Smooth muscle cell (in vitro differentiated cells): ENCODE data around the gene RAPGEF6. TPM values are rescaled to one million over a fixed set of nuclear protein-coding genes. Genes with fewer than 3 reads are reported as not detected.
"Not testable (repeated sequence)": the region's sequence is repeated elsewhere in the genome, so short reads cannot be mapped to it uniquely, and the experiment has no call there.

Experiments used
- DNase-seq: peaks from one replicate; lab custom pipeline; 2025; ENCODE audit not compliant: unreplicated experiment; lab: John Stamatoyannopoulos, UW
- H2AFZ ChIP-seq: fragments of 200-600 bp; sonication (generic); 2 replicates; pipeline ENCODE4 v1.6.0; 2016; ENCODE audit warnings: antibody characterized with exemption, low read depth, mild to moderate bottlenecking
- H3F3A ChIP-seq: fragments of 200-600 bp; sonication (generic); 2 replicates; pipeline ENCODE4 v1.6.0; 2017; ENCODE audit warnings: antibody characterized with exemption, low read depth
- H3K27ac ChIP-seq: fragments of 200-600 bp; sonication (generic); 2 replicates; pipeline ENCODE4 v1.5.1; 2016; ENCODE audit warnings: low read depth, mild to moderate bottlenecking
- H3K27me3 ChIP-seq: fragments of 200-600 bp; sonication (generic); 2 replicates; pipeline ENCODE4 v1.6.1; 2016; ENCODE audit warnings: low read depth, mild to moderate bottlenecking
- H3K36me3 ChIP-seq: fragments of 200-600 bp; sonication (generic); 2 replicates; pipeline ENCODE4 v1.5.1; 2016; ENCODE audit warnings: low read depth
- H3K4me1 ChIP-seq: fragments of 200-600 bp; sonication (generic); 2 replicates; pipeline ENCODE4 v1.5.1; 2016; ENCODE audit warnings: low read depth
- H3K4me2 ChIP-seq: fragments of 200-600 bp; sonication (generic); 2 replicates; pipeline ENCODE4 v1.6.0; 2016; ENCODE audit warnings: mild to moderate bottlenecking
- H3K4me3 ChIP-seq: fragments of 200-600 bp; sonication (generic); 2 replicates; pipeline ENCODE4 v1.5.1; 2016; ENCODE audit warnings: mild to moderate bottlenecking
- H3K79me2 ChIP-seq: fragments of 200-600 bp; sonication (generic); 2 replicates; pipeline ENCODE4 v1.6.0; 2016; ENCODE audit warnings: low read depth, mild to moderate bottlenecking
- H3K9ac ChIP-seq: fragments of 200-600 bp; sonication (generic); 2 replicates; pipeline ENCODE4 v1.6.0; 2016; ENCODE audit warnings: low read depth
- H3K9me3 ChIP-seq: fragments of 200-600 bp; sonication (generic); replicated peaks from 2 replicates; pipeline ENCODE4 v1.5.1; 2016; ENCODE audit warnings: low read depth
- H4K20me1 ChIP-seq: fragments of 200-600 bp; sonication (generic); 2 replicates; pipeline ENCODE4 v1.6.0; 2016; ENCODE audit warnings: low read depth
- CTCF ChIP-seq: fragments of 200-600 bp; sonication (generic); IDR thresholded peaks from 2 replicates; pipeline ENCODE4 v1.5.1; 2017; ENCODE audit warnings: borderline replicate concordance, mild to moderate bottlenecking, antibody characterized with exemption; ENCODE audit not compliant: insufficient read depth, poor library complexity, severe bottlenecking
- WGBS: methylation state at CpG from one replicate; pipeline ENCODE4 v1.1.7; 2016; ENCODE audit warnings: low lambda C conversion rate; 5-methylcytosine and 5-hydroxymethylcytosine counted together
- polyA plus RNA-seq: library from polyadenylated mRNA; unstranded; fragments of >200 nt; fragmentation: Nextera tagmentation; extraction: Ambion mirVana; gene quantifications from 2 replicates; pipeline ENCODE4 v1.2.1, GENCODE V29; 2016
- total RNA-seq: library from RNA; depleted of rRNA; stranded (reverse); fragments of >200 nt; gene quantifications from 2 replicates; pipeline ENCODE4 v1.2.3, GENCODE V29; 2014

Gene RAPGEF6
- total and polyA plus RNA-seq, 2 experiments from 2014 or later = 1.9 to 13.3 TPM

- Histone ChIP-seq H3K36me3 (peaks cover 6% of the 10 kb centered on the region), H3K4me2 (no peak overlapping the region), H2AFZ (no peak overlapping the region), H3K9me3 (peaks cover 12% of the 10 kb centered on the region), H3K79me2 (no peaks in the 10 kb centered on the region), H3K4me1 (no peaks in the 10 kb centered on the region), H3K4me3 (no peak overlapping the region), H4K20me1 (no peaks in the 10 kb centered on the region), H3K9ac (no peak overlapping the region), H3K27me3 (no peaks in the 10 kb centered on the region), H3K27ac (no peak overlapping the region), H3F3A (no peaks in the 10 kb centered on the region)
- WGBS = 89% methylated on average over 2 of the region's 2 CpGs
- TF ChIP-seq CTCF = no peak
- DNase-seq = no peak
Measured at GRCh38 chr5:131406076-131406475, 229.0 kb downstream of the RAPGEF6 start.

- H3K4me2 ChIP-seq = no peak overlapping the region
Measured at GRCh38 chr5:131405674-131406073, 229.4 kb downstream of the RAPGEF6 start.

GRCh38 chr5:131400585-131400984, 234.4 kb downstream of the RAPGEF6 start:
- H2AFZ ChIP-seq = no peak overlapping the region
- no peaks in the 10 kb centered on the region for H3F3A ChIP-seq
- H3K9ac ChIP-seq = no peak overlapping the region
- no peak overlapping the region for H3K4me2 ChIP-seq
- no peaks in the 10 kb centered on the region for H3K79me2 ChIP-seq
- no peak for TF ChIP-seq CTCF
- no peaks in the 10 kb centered on the region for H4K20me1 ChIP-seq
- DNase-seq = no peak
- H3K27me3 ChIP-seq = no peaks in the 10 kb centered on the region
- peaks cover 6% of the 10 kb centered on the region for H3K36me3 ChIP-seq
- H3K9me3 ChIP-seq = peaks cover 12% of the 10 kb centered on the region
- H3K4me1 ChIP-seq = no peaks in the 10 kb centered on the region
- H3K27ac ChIP-seq = no peak overlapping the region
- H3K4me3 ChIP-seq = no peak overlapping the region
- WGBS = 89% methylated on average over 3 of the region's 3 CpGs

More at GRCh38 chr5:131405674-131406073, 229.4 kb downstream of the RAPGEF6 start:
- Histone ChIP-seq H3K27ac (no peak overlapping the region), H4K20me1 (no peaks in the 10 kb centered on the region), H3K36me3 (peaks cover 6% of the 10 kb centered on the region), H3K27me3 (no peaks in the 10 kb centered on the region), H3K4me3 (no peak overlapping the region), H2AFZ (no peak overlapping the region), H3K9me3 (peaks cover 12% of the 10 kb centered on the region), H3F3A (no peaks in the 10 kb centered on the region), H3K4me1 (no peaks in the 10 kb centered on the region), H3K9ac (no peak overlapping the region), H3K79me2 (no peaks in the 10 kb centered on the region)
- 93% methylated on average over 2 of the region's 2 CpGs for WGBS
- no peak for TF ChIP-seq CTCF
- DNase-seq = no peak

GRCh38 chr5:131399007-131399406, 236.0 kb downstream of the RAPGEF6 start:
- not testable (repeated sequence) for H3F3A ChIP-seq, H3K36me3 ChIP-seq, H3K9ac ChIP-seq, H3K27me3 ChIP-seq, H3K4me1 ChIP-seq, H2AFZ ChIP-seq, H3K4me3 ChIP-seq, H3K27ac ChIP-seq, DNase-seq, H3K4me2 ChIP-seq, H3K79me2 ChIP-seq, H4K20me1 ChIP-seq
- peaks cover 12% of the 10 kb centered on the region for H3K9me3 ChIP-seq
- 98% methylated on average over 6 of the region's 6 CpGs for WGBS
